ENCODE data around the gene CCDC195.

DNA sequence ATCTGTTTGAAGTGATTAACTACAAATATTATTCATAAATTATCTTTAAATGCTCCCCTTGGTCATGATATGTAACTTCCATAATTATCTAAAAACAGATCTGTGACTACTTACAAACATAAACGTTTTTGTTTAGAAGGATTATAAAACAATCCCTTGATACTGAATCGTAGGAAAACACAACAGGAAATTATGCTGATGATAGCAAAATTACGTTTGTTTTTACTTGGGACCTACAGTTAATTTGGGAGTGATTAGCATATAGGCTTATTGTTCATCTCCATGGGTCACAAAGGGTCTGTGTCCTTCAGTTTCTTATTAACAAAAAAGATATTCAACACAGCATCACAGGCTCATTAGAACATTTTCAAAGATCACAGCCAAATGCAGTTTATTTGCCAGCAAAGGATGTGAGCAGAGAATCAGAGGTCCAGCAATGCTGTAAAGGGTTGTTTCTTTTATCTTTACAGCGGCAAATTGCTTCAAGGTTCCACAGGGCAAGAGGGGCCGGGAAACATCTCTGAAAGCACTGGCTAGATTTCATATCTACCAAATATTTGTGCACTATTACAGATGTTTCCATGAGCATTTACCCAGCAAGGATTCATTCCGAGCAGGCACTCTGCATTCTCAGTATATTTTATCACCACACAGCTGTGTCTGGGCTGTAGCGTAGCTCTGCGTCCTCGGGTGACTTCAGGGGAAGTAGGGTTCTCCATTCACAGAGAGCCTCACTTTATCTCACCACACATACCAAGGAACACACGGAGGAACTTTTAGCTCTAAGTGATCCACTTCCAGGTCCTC is 4.1 kb downstream of the CCDC195 start:
- TF ChIP-seq, protein P1, sequence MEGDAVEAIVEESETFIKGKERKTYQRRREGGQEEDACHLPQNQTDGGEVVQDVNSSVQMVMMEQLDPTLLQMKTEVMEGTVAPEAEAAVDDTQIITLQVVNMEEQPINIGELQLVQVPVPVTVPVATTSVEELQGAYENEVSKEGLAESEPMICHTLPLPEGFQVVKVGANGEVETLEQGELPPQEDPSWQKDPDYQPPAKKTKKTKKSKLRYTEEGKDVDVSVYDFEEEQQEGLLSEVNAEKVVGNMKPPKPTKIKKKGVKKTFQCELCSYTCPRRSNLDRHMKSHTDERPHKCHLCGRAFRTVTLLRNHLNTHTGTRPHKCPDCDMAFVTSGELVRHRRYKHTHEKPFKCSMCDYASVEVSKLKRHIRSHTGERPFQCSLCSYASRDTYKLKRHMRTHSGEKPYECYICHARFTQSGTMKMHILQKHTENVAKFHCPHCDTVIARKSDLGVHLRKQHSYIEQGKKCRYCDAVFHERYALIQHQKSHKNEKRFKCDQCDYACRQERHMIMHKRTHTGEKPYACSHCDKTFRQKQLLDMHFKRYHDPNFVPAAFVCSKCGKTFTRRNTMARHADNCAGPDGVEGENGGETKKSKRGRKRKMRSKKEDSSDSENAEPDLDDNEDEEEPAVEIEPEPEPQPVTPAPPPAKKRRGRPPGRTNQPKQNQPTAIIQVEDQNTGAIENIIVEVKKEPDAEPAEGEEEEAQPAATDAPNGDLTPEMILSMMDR (conservative IDR thresholded peaks at IDR 0.05; ENCODE audit: low read depth, low read length): no peak
- TF ChIP-seq NFE2L2 (IDR thresholded peaks at IDR 0.05; ENCODE audit: low read depth, low read length) (no peak), POLR2A (IDR thresholded peaks at IDR 0.05; ENCODE audit: low read depth, low read length) (no peak), RCOR1 (IDR thresholded peaks at IDR 0.05; ENCODE audit: insufficient replicate concordance, low read length) (no peak), MXI1 (IDR thresholded peaks at IDR 0.05; ENCODE audit: borderline replicate concordance, low read depth, low read length) (no peak), CEBPB (IDR thresholded peaks at IDR 0.05; ENCODE audit: low read depth, low read length) (no peak), BHLHE40 (IDR thresholded peaks at IDR 0.05; ENCODE audit: low read depth, low read length) (no peak), FOS (IDR thresholded peaks at IDR 0.05; ENCODE audit: low read depth, low read length) (no peak), CHD1 (IDR thresholded peaks at IDR 0.05; ENCODE audit: low read depth, low read length) (no peak), SMC3 (IDR thresholded peaks at IDR 0.05; ENCODE audit: low read depth, low read length) (no peak), MAFK (IDR thresholded peaks at IDR 0.05; ENCODE audit: low read depth, low read length) (peak; percentile 98)
- TF ChIP-seq, protein P2, sequence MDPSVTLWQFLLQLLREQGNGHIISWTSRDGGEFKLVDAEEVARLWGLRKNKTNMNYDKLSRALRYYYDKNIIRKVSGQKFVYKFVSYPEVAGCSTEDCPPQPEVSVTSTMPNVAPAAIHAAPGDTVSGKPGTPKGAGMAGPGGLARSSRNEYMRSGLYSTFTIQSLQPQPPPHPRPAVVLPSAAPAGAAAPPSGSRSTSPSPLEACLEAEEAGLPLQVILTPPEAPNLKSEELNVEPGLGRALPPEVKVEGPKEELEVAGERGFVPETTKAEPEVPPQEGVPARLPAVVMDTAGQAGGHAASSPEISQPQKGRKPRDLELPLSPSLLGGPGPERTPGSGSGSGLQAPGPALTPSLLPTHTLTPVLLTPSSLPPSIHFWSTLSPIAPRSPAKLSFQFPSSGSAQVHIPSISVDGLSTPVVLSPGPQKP (IDR thresholded peaks at IDR 0.05; ENCODE audit: borderline replicate concordance, low read depth, low read length): no peak
- TF ChIP-seq, protein P3, sequence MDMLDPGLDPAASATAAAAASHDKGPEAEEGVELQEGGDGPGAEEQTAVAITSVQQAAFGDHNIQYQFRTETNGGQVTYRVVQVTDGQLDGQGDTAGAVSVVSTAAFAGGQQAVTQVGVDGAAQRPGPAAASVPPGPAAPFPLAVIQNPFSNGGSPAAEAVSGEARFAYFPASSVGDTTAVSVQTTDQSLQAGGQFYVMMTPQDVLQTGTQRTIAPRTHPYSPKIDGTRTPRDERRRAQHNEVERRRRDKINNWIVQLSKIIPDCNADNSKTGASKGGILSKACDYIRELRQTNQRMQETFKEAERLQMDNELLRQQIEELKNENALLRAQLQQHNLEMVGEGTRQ (IDR thresholded peaks at IDR 0.05; ENCODE audit: low read depth, low read length): no peak

Data from IMR-90 (cell line).